T-helper 1 cell treated with Interleukin-12 subunit alpha and Interleukin-12 subunit beta and Interleukin-4 antibody, amounts not matched to agents 30 ng/mL and 1 ng/mL, for 36 hours (primary cell): ENCODE measurements around the gene EHF. TPM values are rescaled to one million over a fixed set of nuclear protein-coding genes. Genes with fewer than 3 reads are reported as not detected.

Experiments used
- intact Hi-C: fragments of 100-400 bp; cut with micrococcal nuclease; formaldehyde crosslinking; loops from one replicate; pipeline ENCODE4 v1.15.1; 2024
- total RNA-seq: library from RNA; stranded (reverse); gene quantifications from 2 replicates; pipeline ENCODE4 v1.2.3, GENCODE V29; 2022

Gene EHF
- total RNA-seq, 1 donor from 2014 or later: not detected

- intact Hi-C loops: no loop called here
Measured at GRCh38 chr11:34621876-34622275, 983 bp downstream of the EHF start.

GRCh38 chr11:34623463-34623862, 2.6 kb downstream of the EHF start:
- intact Hi-C loops: no loop called here

- intact Hi-C loops: no loop called here
Measured at GRCh38 chr11:34624069-34624468, 3.2 kb downstream of the EHF start.

- intact Hi-C loops: no loop called here
Measured at GRCh38 chr11:34625576-34625975, 4.7 kb downstream of the EHF start.

- intact Hi-C loops: no loop called here
Measured at GRCh38 chr11:34626393-34626792, 5.5 kb downstream of the EHF start.

- intact Hi-C loops: no loop called here
Measured at GRCh38 chr11:34627197-34627596, 6.3 kb downstream of the EHF start.

GRCh38 chr11:34629711-34630110, 8.8 kb downstream of the EHF start:
- intact Hi-C loops: loop anchor here (5.0 kb wide), 1 partner anchor 58 kb away; no protein-coding TSS in a partner anchor

- intact Hi-C loops: loop anchor here (5.0 kb wide), 1 partner anchor 57 kb away; no protein-coding TSS in a partner anchor
Measured at GRCh38 chr11:34630544-34630943, 9.7 kb downstream of the EHF start.

- intact Hi-C loops: loop anchor here (5.0 kb wide), 1 partner anchor 56 kb away; no protein-coding TSS in a partner anchor
Measured at GRCh38 chr11:34631297-34631696, 10.4 kb downstream of the EHF start.

- intact Hi-C loops: loop anchor here (5.0 kb wide), 1 partner anchor 56 kb away; no protein-coding TSS in a partner anchor
Measured at GRCh38 chr11:34631737-34632104, 10.8 kb downstream of the EHF start.

- intact Hi-C loops: loop anchor here (5.0 kb wide), 1 partner anchor 55 kb away; no protein-coding TSS in a partner anchor
Measured at GRCh38 chr11:34632105-34632791, 11.4 kb downstream of the EHF start.

GRCh38 chr11:34633640-34633989, 12.7 kb downstream of the EHF start:
- intact Hi-C loops: loop anchor here (5.0 kb wide), 1 partner anchor 54 kb away; no protein-coding TSS in a partner anchor

- intact Hi-C loops: loop anchor here (1.0 to 5.0 kb wide), 2 partner anchors 16 to 53 kb away; no protein-coding TSS in a partner anchor
Measured at GRCh38 chr11:34633990-34634693, 13.2 kb downstream of the EHF start.

GRCh38 chr11:34634694-34635062, 13.8 kb downstream of the EHF start:
- intact Hi-C loops: loop anchor here (1.0 to 5.0 kb wide), 2 partner anchors 16 to 53 kb away; no protein-coding TSS in a partner anchor

- intact Hi-C loops: no loop called here
Measured at GRCh38 chr11:34636127-34636526, 15.2 kb downstream of the EHF start.

- intact Hi-C loops: no loop called here
Measured at GRCh38 chr11:34637303-34637702, 16.4 kb downstream of the EHF start.

- intact Hi-C loops: no loop called here
Measured at GRCh38 chr11:34638897-34639296, 18.0 kb downstream of the EHF start.

- intact Hi-C loops: no loop called here
Measured at GRCh38 chr11:34639545-34639944, 18.7 kb downstream of the EHF start.

- intact Hi-C loops: no loop called here
Measured at GRCh38 chr11:34640050-34640923, 19.4 kb downstream of the EHF start.

GRCh38 chr11:34640924-34641275, 20.0 kb downstream of the EHF start:
- intact Hi-C loops: no loop called here

GRCh38 chr11:34641456-34641855, 20.6 kb downstream of the EHF start:
- intact Hi-C loops: no loop called here
